GM18499 (cell line): ENCODE results near the gene IQCE.
"Not testable (repeated sequence)": the region's sequence is repeated elsewhere in the genome, so short reads cannot be mapped to it uniquely, and the experiment has no call there.

Source experiments
- ATAC-seq: cut with Tn5 transposase; IDR thresholded peaks from one replicate; pipeline ENCODE4 v1.9.1; 2021; ENCODE audit warnings: moderate number of reproducible peaks; ENCODE audit not compliant: insufficient read depth, unreplicated experiment

The IQCE gene

GRCh38 chr7:2575046-2575732 is 16.4 kb downstream of the IQCE start:
- no peak for ATAC-seq

- ATAC-seq: no peak
Observed at GRCh38 chr7:2575733-2576340, 17.1 kb downstream of the IQCE start.

GRCh38 chr7:2576742-2577491 is 18.1 kb downstream of the IQCE start:
- ATAC-seq: no peak

- no peak for ATAC-seq
Observed at GRCh38 chr7:2577914-2578680, 19.3 kb downstream of the IQCE start.

- ATAC-seq: no peak
Observed at GRCh38 chr7:2580636-2581035, 21.9 kb downstream of the IQCE start.

- ATAC-seq: no peak
Observed at GRCh38 chr7:2582006-2582735, 23.4 kb downstream of the IQCE start.

GRCh38 chr7:2583798-2584580 is 25.2 kb downstream of the IQCE start:
- ATAC-seq: no peak

GRCh38 chr7:2585446-2585845 is 26.7 kb downstream of the IQCE start:
- no peak for ATAC-seq

GRCh38 chr7:2586326-2587020 is 27.7 kb downstream of the IQCE start:
- ATAC-seq: no peak

GRCh38 chr7:2587134-2587533 is 28.4 kb downstream of the IQCE start:
- no peak for ATAC-seq

- no peak for ATAC-seq
Observed at GRCh38 chr7:2587778-2588177, 29.0 kb downstream of the IQCE start.

- no peak for ATAC-seq
Observed at GRCh38 chr7:2589341-2589740, 30.6 kb downstream of the IQCE start.

- ATAC-seq: not testable (repeated sequence)
Observed at GRCh38 chr7:2589941-2590340, 31.2 kb downstream of the IQCE start.

- no peak for ATAC-seq
Observed at GRCh38 chr7:2592375-2592865, 33.6 kb downstream of the IQCE start.

- no peak for ATAC-seq
Observed at GRCh38 chr7:2593036-2593727, 34.4 kb downstream of the IQCE start.

- no peak for ATAC-seq
Observed at GRCh38 chr7:2594599-2594998, 35.8 kb downstream of the IQCE start.

- no peak for ATAC-seq
Observed at GRCh38 chr7:2595258-2595860, 36.6 kb downstream of the IQCE start.
